A549 (cell line): Measurements from ENCODE around the gene MIA. TPM values are rescaled to one million over a fixed set of nuclear protein-coding genes. Genes with fewer than 3 reads are reported as not detected.

Experiments used
- ATAC-seq, 2 experiments: fragments of 200-7000 bp in 1 of 2; fragments of >200 bp in 1 of 2; cut with Nextera tagmentation in 1 of 2; cut with Tn5 transposase in 1 of 2; 3 replicates each; pipeline versions ENCODE4 v1.8.0 to v1.9.1; 2018 to 2020; ENCODE audit warnings: mild to moderate bottlenecking in 1 of 2, moderate library complexity in 1 of 2
- CTCF ChIA-PET: fragments of 300-600 bp; sonication (Branson Sonifier 250); formaldehyde crosslinking; extraction: SDS; loops from one replicate; lab custom pipeline; 2021; ENCODE audit warnings: antibody characterized with exemption, inconsistent platforms; lab: Yijun Ruan, JAX
- POLR2A ChIA-PET: fragments of 350-600 bp; formaldehyde crosslinking; extraction: SDS; loops from one replicate; lab custom pipeline; 2021; ENCODE audit warnings: antibody characterized with exemption, inconsistent platforms; lab: Yijun Ruan, JAX
- DNase-seq, 2 experiments: peaks; one replicate each; pipeline versions ENCODE4 v3.0.0 to v3.0.0-alpha.2; 2011 to 2016; ENCODE audit warnings: low read depth in 1 of 2, low spot score in 1 of 2
- FAIRE-seq: peaks from 2 replicates; lab custom pipeline; 2011; peaks lifted over from hg19 to GRCh38; lab: Jason Lieb, UNC
- H3K27ac ChIP-seq, 2 experiments: fragments of >200 bp; sonication (Bioruptor Twin); formaldehyde crosslinking; 3 replicates each; pipeline ENCODE4 v1.5.1; 2016 to 2017
- H3K4me1 ChIP-seq: fragments of >200 bp; sonication (Bioruptor Twin); formaldehyde crosslinking; 3 replicates; pipeline ENCODE4 v1.6.1; 2016
- H3K4me2 ChIP-seq: fragments of >200 bp; sonication (Bioruptor Twin); formaldehyde crosslinking; 3 replicates; pipeline ENCODE4 v1.6.1; 2016
- H3K4me3 ChIP-seq: fragments of >200 bp; sonication (Bioruptor Twin); formaldehyde crosslinking; 3 replicates; pipeline ENCODE4 v1.5.1; 2016
- H3K9me3 ChIP-seq: fragments of >200 bp; sonication (Bioruptor Twin); formaldehyde crosslinking; 3 replicates; pipeline ENCODE4 v1.6.1; 2016
- ATOH8 ChIP-seq: fragments of 250-450 bp; sonication (Bioruptor Pico); IDR thresholded peaks from 2 replicates; pipeline ENCODE4 v1.5.0; 2020; ENCODE audit warnings: low read depth, mild to moderate bottlenecking, moderate library complexity
- CBX8 ChIP-seq: fragments of 200-600 bp; sonication (generic); IDR thresholded peaks from 2 replicates; pipeline ENCODE4 v1.6.1; 2016
- CTCF ChIP-seq: fragments of >200 bp; sonication (Bioruptor Twin); formaldehyde crosslinking; IDR thresholded peaks from 3 replicates; pipeline ENCODE4 v1.5.1; 2016
- EHF ChIP-seq: fragments of 250-450 bp; sonication (Bioruptor Pico); IDR thresholded peaks from 2 replicates; pipeline ENCODE4 v1.5.0; 2020; ENCODE audit warnings: mild to moderate bottlenecking
- EP300 ChIP-seq, 2 experiments: fragments of >200 bp; sonication (Bioruptor Twin); formaldehyde crosslinking; IDR thresholded peaks; 2 replicates in 1 of 2; 3 replicates in 1 of 2; pipeline ENCODE4 v1.6.1; 2016 to 2017
- ESRRA ChIP-seq: fragments of 150-350 bp; IDR thresholded peaks from 2 replicates; pipeline ENCODE4 v1.6.1; 2014; ENCODE audit warnings: mild to moderate bottlenecking, low read length, borderline replicate concordance
- FOSB ChIP-seq: fragments of 250-450 bp; sonication (Bioruptor Pico); IDR thresholded peaks from 2 replicates; pipeline ENCODE4 v1.5.0; 2020; ENCODE audit warnings: mild to moderate bottlenecking, moderate library complexity
- FOSL2 ChIP-seq, 2 experiments: fragments of 450-650 bp in 1 of 2; fragments of >200 bp in 1 of 2; sonication (Bioruptor Twin) in 1 of 2; formaldehyde crosslinking; IDR thresholded peaks; 2 replicates each; pipeline versions ENCODE4 v1.5.0 to v1.6.1; 2016 to 2020; ENCODE audit warnings: mild to moderate bottlenecking in 1 of 2, moderate library complexity in 1 of 2
- HOXA7 ChIP-seq: fragments of 250-450 bp; sonication (Bioruptor Pico); IDR thresholded peaks from 2 replicates; pipeline ENCODE4 v1.5.0; 2020; ENCODE audit warnings: mild to moderate bottlenecking, moderate library complexity
- HOXB13 ChIP-seq: fragments of 250-450 bp; sonication (Bioruptor Pico); IDR thresholded peaks from 2 replicates; pipeline ENCODE4 v1.5.0; 2020; ENCODE audit warnings: low read depth, mild to moderate bottlenecking, moderate library complexity
- HOXB5 ChIP-seq: fragments of 250-450 bp; sonication (Bioruptor Pico); IDR thresholded peaks from 2 replicates; pipeline ENCODE4 v1.5.0; 2020; ENCODE audit warnings: mild to moderate bottlenecking, moderate library complexity
- MAFK ChIP-seq: fragments of 450-650 bp; IDR thresholded peaks from 2 replicates; pipeline ENCODE4 v1.6.1; 2014; ENCODE audit not compliant: partially characterized antibody
- MAZ ChIP-seq: fragments of 150-350 bp; IDR thresholded peaks from 2 replicates; pipeline ENCODE4 v1.6.1; 2014; ENCODE audit warnings: antibody characterized with exemption, low read depth, low read length, borderline replicate concordance
- NFE2L2 ChIP-seq: fragments of 150-350 bp; conservative IDR thresholded peaks from 2 replicates; pipeline ENCODE4 v1.6.1; 2014; ENCODE audit warnings: low read length
- NPAS2 ChIP-seq: fragments of 250-450 bp; sonication (Bioruptor Pico); IDR thresholded peaks from 2 replicates; pipeline ENCODE4 v1.8.0; 2022; ENCODE audit warnings: mild to moderate bottlenecking, moderate library complexity, borderline replicate concordance
- PBX3 ChIP-seq: IDR thresholded peaks from 2 replicates; pipeline ENCODE4 v1.6.1; 2012
- RARB ChIP-seq: fragments of 250-450 bp; sonication (Bioruptor Pico); IDR thresholded peaks from 2 replicates; pipeline ENCODE4 v1.8.0; 2021; ENCODE audit warnings: mild to moderate bottlenecking, moderate library complexity
- RCOR1 ChIP-seq: fragments of 150-350 bp; IDR thresholded peaks from 2 replicates; pipeline ENCODE4 v1.6.1; 2014; ENCODE audit warnings: antibody characterized with exemption, low read length, low read depth
- REST ChIP-seq: fragments of 200-600 bp; sonication (generic); IDR thresholded peaks from 2 replicates; pipeline ENCODE4 v1.6.1; 2016; ENCODE audit warnings: antibody characterized with exemption, mild to moderate bottlenecking, moderate library complexity
- RFX5 ChIP-seq: fragments of 450-650 bp; IDR thresholded peaks from 2 replicates; pipeline ENCODE4 v1.7.1; 2014; ENCODE audit warnings: antibody characterized with exemption, mild to moderate bottlenecking, moderate library complexity
- TFCP2L1 ChIP-seq: fragments of 250-450 bp; sonication (Bioruptor Pico); IDR thresholded peaks from 2 replicates; pipeline ENCODE4 v1.5.0; 2021; ENCODE audit warnings: mild to moderate bottlenecking
- TP53 ChIP-seq: fragments of 250-450 bp; sonication (Bioruptor Pico); IDR thresholded peaks from 2 replicates; pipeline ENCODE4 v1.5.0; 2021; ENCODE audit warnings: mild to moderate bottlenecking, moderate library complexity
- ZFP36 ChIP-seq: fragments of 450-650 bp; IDR thresholded peaks from 2 replicates; pipeline ENCODE4 v1.6.1; 2014; ENCODE audit warnings: borderline replicate concordance; ENCODE audit not compliant: partially characterized antibody
- ZSCAN20 ChIP-seq: fragments of 250-450 bp; sonication (Bioruptor Pico); IDR thresholded peaks from 2 replicates; pipeline ENCODE4 v1.8.0; 2022; ENCODE audit warnings: mild to moderate bottlenecking, moderate library complexity
- WGBS: methylation state at CpG from one replicate; pipeline ENCODE4 v1.1.6; 2017; ENCODE audit errors: missing lambda C conversion rate; 5-methylcytosine and 5-hydroxymethylcytosine counted together
- polyA plus RNA-seq, 4 experiments: library from polyadenylated mRNA; depleted of rRNA in 3 of 4; stranded (reverse); fragments of >200 nt; fragmentation: RNase III in 1 of 4; extraction: RNeasy Plus Mini Kit Qiagen cat#74134 plus additional on column Dnase treatment in 1 of 4; gene quantifications; 2 replicates in 3 of 4; 3 replicates in 1 of 4; pipeline ENCODE4 v1.2.3, GENCODE V29; 2011 to 2017
- TF ChIP-seq, protein P1 (sequence below): fragments of >200 bp; sonication (Bioruptor Twin); formaldehyde crosslinking; IDR thresholded peaks from 2 replicates; pipeline ENCODE4 v1.6.1; 2016
- TF ChIP-seq, protein P2 (sequence below): fragments of 450-650 bp; IDR thresholded peaks from 2 replicates; pipeline ENCODE4 v1.6.1; 2014; ENCODE audit warnings: antibody characterized with exemption

MIA gene
- polyA plus RNA-seq, 2 of the 4 experiments (the other 2 are of a cell fraction): not detected

- TF ChIP-seq REST (peak; percentile 45; the same call in 1 of the 2 replicates), RARB (no peak), NPAS2 (CRISPR knock-in tag) (no peak), PBX3 (peak; percentile 57), ZFP36 (no peak), HOXB5 (no peak), TP53 (CRISPR knock-in tag) (no peak), CBX8 (no peak), CTCF (no peak), HOXB13 (CRISPR knock-in tag) (no peak), MAZ (0 out of 2 replicates have a peak, but pooled peaks have one; percentile 77), EP300 (IDR thresholded peaks at IDR 0.05) (no peak), ATOH8 (CRISPR knock-in tag) (no peak), MAFK (no peak)
- TF ChIP-seq, protein P1, sequence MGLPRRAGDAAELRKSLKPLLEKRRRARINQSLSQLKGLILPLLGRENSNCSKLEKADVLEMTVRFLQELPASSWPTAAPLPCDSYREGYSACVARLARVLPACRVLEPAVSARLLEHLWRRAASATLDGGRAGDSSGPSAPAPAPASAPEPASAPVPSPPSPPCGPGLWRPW: no peak
- TF ChIP-seq, protein P2, sequence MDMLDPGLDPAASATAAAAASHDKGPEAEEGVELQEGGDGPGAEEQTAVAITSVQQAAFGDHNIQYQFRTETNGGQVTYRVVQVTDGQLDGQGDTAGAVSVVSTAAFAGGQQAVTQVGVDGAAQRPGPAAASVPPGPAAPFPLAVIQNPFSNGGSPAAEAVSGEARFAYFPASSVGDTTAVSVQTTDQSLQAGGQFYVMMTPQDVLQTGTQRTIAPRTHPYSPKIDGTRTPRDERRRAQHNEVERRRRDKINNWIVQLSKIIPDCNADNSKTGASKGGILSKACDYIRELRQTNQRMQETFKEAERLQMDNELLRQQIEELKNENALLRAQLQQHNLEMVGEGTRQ: peak; percentile 62
- TF ChIP-seq, all 56 proteins: peak for 12
These were observed 2.8 kb downstream of the MIA start, which contains the start of gene RAB4B (continued) for GRCh38 chr19:40777937-40778705.

DNA sequence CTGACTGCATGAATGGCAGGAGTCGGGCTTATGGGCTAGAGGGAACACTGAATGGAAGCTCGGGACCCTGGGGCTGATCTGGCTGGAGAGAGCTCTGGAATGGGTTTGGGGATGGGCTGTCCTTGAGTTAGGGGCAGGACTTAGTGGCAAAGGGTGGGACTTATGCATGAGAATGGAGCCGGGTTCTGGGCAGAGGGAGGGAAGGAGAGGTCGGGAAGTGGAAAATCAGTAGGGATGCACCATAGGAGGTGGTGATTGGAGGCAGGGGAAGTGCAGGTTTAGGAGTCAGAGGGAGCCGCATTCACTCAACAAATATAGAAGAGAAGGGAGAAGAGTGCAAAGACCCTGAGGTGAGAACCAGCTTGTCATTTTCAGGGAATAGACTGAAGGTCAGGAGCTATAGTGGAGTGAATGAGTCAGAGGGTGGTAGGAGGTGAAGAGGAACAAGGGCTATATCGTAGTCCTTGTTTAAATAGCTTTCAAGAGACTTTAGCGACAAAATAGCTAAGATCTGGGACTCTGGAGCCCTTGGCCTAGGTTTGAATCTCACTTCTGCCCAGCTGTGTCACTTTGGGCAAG lies 3.5 kb downstream of the MIA start:
- peak overlapping the region; percentile 52 for H3K4me3 ChIP-seq
- H3K27ac ChIP-seq: peak overlapping the region; percentile 84 to 87
- no peak for FAIRE-seq
- POLR2A ChIA-PET: interaction anchor here (0.6 to 3.1 kb wide), 30 partner anchors 8 to 485 kb away, joined by 3 to 94 read pairs (median 8); partner anchors contain the start of genes ACTMAP, COQ8B, EGLN2 and HNRNPUL1
- peak; percentile 66 to 75; a peak in 5 of 6 replicates for ATAC-seq
- peak overlapping the region; percentile 80 for H3K4me2 ChIP-seq
- H3K9me3 ChIP-seq: no peaks in the 10 kb centered on the region
- H3K4me1 ChIP-seq: peaks cover 14% of the 10 kb centered on the region
- CTCF ChIA-PET: interaction anchor here (0.8 to 6.5 kb wide), 18 partner anchors 9 to 530 kb away, joined by 3 to 65 read pairs (median 6); partner anchors contain the start of genes ACTMAP, EGLN2 and SNRPA
- DNase-seq: peak in 1 of 2 experiments; percentile 97
- WGBS: 16% methylated on average over 7 of the region's 7 CpGs
- TF ChIP-seq RARB (peak; percentile 67; the same call in 1 of the 2 replicates), ESRRA (no peak), PBX3 (no peak), TFCP2L1 (CRISPR knock-in tag) (0 out of 2 replicates have a peak, but pooled peaks have one; percentile 0), ZSCAN20 (CRISPR knock-in tag) (no peak), RCOR1 (no peak), EHF (CRISPR knock-in tag) (no peak), NFE2L2 (no peak), FOSL2 (IDR thresholded peaks at IDR 0.05) (no peak), FOSL2 (CRISPR knock-in tag; IDR thresholded peaks at IDR 0.05) (0 out of 2 replicates have a peak, but pooled peaks have one; percentile 8), HOXB5 (no peak), MAZ (no peak), RFX5 (no peak), FOSB (CRISPR knock-in tag) (peak; percentile 12; the same call in 1 of the 2 replicates), HOXA7 (CRISPR knock-in tag) (0 out of 2 replicates have a peak, but pooled peaks have one; percentile 33)
